Ishikawa (cell line): Measurements from ENCODE around the gene SERGEF.

Experiments used
- CEBPB ChIP-seq: IDR thresholded peaks from 2 replicates; pipeline ENCODE4 v1.6.1; 2012
- YY1 ChIP-seq: IDR thresholded peaks from 2 replicates; pipeline ENCODE4 v1.6.1; 2012; ENCODE audit warnings: low read depth

- TF ChIP-seq CEBPB (no peak), YY1 (no peak)
These were observed 105.8 kb downstream of the SERGEF start for GRCh38 chr11:17907046-17907445.
